GM12878 (cell line): ENCODE results near the gene RASSF4. TPM values are rescaled to one million over a fixed set of nuclear protein-coding genes. Genes with fewer than 3 reads are reported as not detected.

Source experiments
- ATAC-seq: fragments of 200-7000 bp; cut with Tn5 transposase; 3 replicates; pipeline ENCODE4 v1.9.1; 2020; ENCODE audit warnings: mild to moderate bottlenecking, moderate library complexity
- BruUV-seq: library from RNA; stranded (reverse); fragments of 400-500 nt; replicated peaks from 2 replicates; lab custom pipeline; 2021; lab: Mats Ljungman, UMichigan
- CTCF ChIA-PET: fragments of 300-600 bp; sonication (Branson Sonifier 250); formaldehyde crosslinking; extraction: SDS; loops from one replicate; lab custom pipeline; 2021; ENCODE audit warnings: inconsistent platforms; lab: Yijun Ruan, JAX
- POLR2A ChIA-PET: fragments of 350-600 bp; formaldehyde crosslinking; extraction: SDS; loops from one replicate; lab custom pipeline; 2021; ENCODE audit warnings: inconsistent platforms; lab: Charles Lee
- RAD21 ChIA-PET: fragments of 300-600 bp; sonication (Branson Sonifier 250); formaldehyde crosslinking; loops from one replicate; lab custom pipeline; 2023; ENCODE audit warnings: antibody characterized with exemption; ENCODE audit not compliant: unreplicated experiment; lab: Charles Lee
- SMC1A ChIA-PET: fragments of 300-600 bp; sonication (Branson Sonifier 250); formaldehyde crosslinking; loops from one replicate; lab custom pipeline; 2023; ENCODE audit not compliant: unreplicated experiment, uncharacterized antibody; lab: Charles Lee
- DNase-seq: peaks from one replicate; pipeline ENCODE4 v3.0.0-alpha.2; 2011; ENCODE audit warnings: low read depth, low spot score
- FAIRE-seq: peaks from 3 replicates; lab custom pipeline; 2011; peaks lifted over from hg19 to GRCh38; lab: Jason Lieb, UNC
- H2AFZ ChIP-seq: 2 replicates; pipeline ENCODE4 v1.6.0; 2011; ENCODE audit warnings: low read depth, low read length, control low read depth; ENCODE audit not compliant: control insufficient read depth
- H3K27ac ChIP-seq: 2 replicates; pipeline ENCODE4 v1.5.1; 2011; ENCODE audit warnings: control low read depth; ENCODE audit not compliant: control insufficient read depth, insufficient read depth
- H3K27me3 ChIP-seq, 2 experiments: replicated peaks in 1 of 2; 2 replicates each; pipeline versions ENCODE4 v1.6.0 to v1.6.1; 2011; ENCODE audit warnings: low read length in 1 of 2; ENCODE audit not compliant: control insufficient read depth in 2 of 2, insufficient read depth in 2 of 2
- H3K36me3 ChIP-seq, 2 experiments: 2 replicates each; pipeline ENCODE4 v1.5.1; 2011; ENCODE audit warnings: low read length in 1 of 2; ENCODE audit not compliant: control insufficient read depth in 2 of 2, insufficient read depth in 2 of 2
- H3K4me1 ChIP-seq: 2 replicates; pipeline ENCODE4 v1.6.1; 2011; ENCODE audit warnings: mild to moderate bottlenecking, low read length, moderate library complexity, mixed read lengths; ENCODE audit not compliant: control insufficient read depth, insufficient read depth
- H3K4me2 ChIP-seq: 2 replicates; pipeline ENCODE4 v1.6.0; 2011; ENCODE audit warnings: control low read depth; ENCODE audit not compliant: control insufficient read depth, insufficient read depth
- H3K4me3 ChIP-seq: fragments of 200-600 bp; sonication (generic); 2 replicates; pipeline ENCODE4 v1.5.1; 2016
- H3K79me2 ChIP-seq: 2 replicates; pipeline ENCODE4 v1.6.0; 2011; ENCODE audit warnings: low read length; ENCODE audit not compliant: control insufficient read depth, insufficient read depth
- H3K9ac ChIP-seq: 2 replicates; pipeline ENCODE4 v1.8.0; 2011; ENCODE audit warnings: low read length, control low read depth, mixed read lengths; ENCODE audit not compliant: control insufficient read depth, insufficient read depth
- H3K9me3 ChIP-seq: replicated peaks from 3 replicates; pipeline ENCODE4 v1.5.1; 2011; ENCODE audit warnings: mild to moderate bottlenecking, low read length; ENCODE audit not compliant: control insufficient read depth, insufficient read depth
- H4K20me1 ChIP-seq: 2 replicates; pipeline ENCODE4 v1.6.0; 2011; ENCODE audit not compliant: control insufficient read depth, insufficient read depth
- BRCA1 ChIP-seq: IDR thresholded peaks from 2 replicates; pipeline ENCODE4 v1.6.1; 2011; ENCODE audit warnings: low read depth, low read length, improper control_type of control experiment
- CUX1 ChIP-seq: IDR thresholded peaks from 2 replicates; pipeline ENCODE4 v1.6.1; 2012; ENCODE audit warnings: improper control_type of control experiment, low read depth, low read length; ENCODE audit not compliant: insufficient replicate concordance
- HDAC2 ChIP-seq: fragments of 200-600 bp; sonication (generic); IDR thresholded peaks from 2 replicates; pipeline ENCODE4 v1.6.1; 2017
- KLF5 ChIP-seq: fragments of 450-650 bp; IDR thresholded peaks from 2 replicates; pipeline ENCODE4 v1.6.1; 2014; ENCODE audit warnings: mild to moderate bottlenecking; ENCODE audit not compliant: partially characterized antibody
- MXI1 ChIP-seq: fragments of 150-350 bp; IDR thresholded peaks from 2 replicates; pipeline ENCODE4 v1.6.1; 2011; ENCODE audit warnings: low read depth, mild to moderate bottlenecking, inconsistent platforms, low read length, improper control_type of control experiment
- NFXL1 ChIP-seq: fragments of 450-650 bp; IDR thresholded peaks from 2 replicates; pipeline ENCODE4 v1.6.1; 2017; ENCODE audit warnings: antibody characterized with exemption, mild to moderate bottlenecking, borderline replicate concordance
- NRF1 ChIP-seq: conservative IDR thresholded peaks from 2 replicates; pipeline ENCODE4 v1.6.1; 2011; ENCODE audit warnings: mild to moderate bottlenecking, low read depth, low read length, improper control_type of control experiment
- RBBP5 ChIP-seq: fragments of 200-600 bp; sonication (generic); conservative IDR thresholded peaks from 2 replicates; pipeline ENCODE4 v1.6.1; 2016
- SMC3 ChIP-seq: IDR thresholded peaks from 2 replicates; pipeline ENCODE4 v1.6.1; 2011; ENCODE audit warnings: low read length, improper control_type of control experiment, borderline replicate concordance
- SPI1 ChIP-seq: IDR thresholded peaks from 2 replicates; pipeline ENCODE4 v1.6.1; 2011; ENCODE audit warnings: low read depth, mild to moderate bottlenecking, low read length, moderate library complexity, borderline replicate concordance; ENCODE audit not compliant: insufficient read depth
- SREBF1 ChIP-seq: IDR thresholded peaks from 2 replicates; pipeline ENCODE4 v1.6.1; 2012; ENCODE audit warnings: mild to moderate bottlenecking, low read length
- ZNF207 ChIP-seq: fragments of 450-650 bp; IDR thresholded peaks from 2 replicates; pipeline ENCODE4 v1.6.1; 2014; ENCODE audit warnings: antibody characterized with exemption, mild to moderate bottlenecking, borderline replicate concordance
- WGBS: methylation state at CpG from one replicate; pipeline ENCODE4 v1.1.6; 2016; ENCODE audit warnings: low lambda C conversion rate; ENCODE audit not compliant: insufficient replicate concordance, insufficient coverage; ENCODE audit errors: missing lambda C conversion rate; 5-methylcytosine and 5-hydroxymethylcytosine counted together
- in situ Hi-C: fragments of 300-500 bp; cut with MboI; formaldehyde crosslinking; loops from 9 replicates; pipeline ENCODE4 v1.14.3; 2018; ENCODE audit warnings: mixed read lengths
- intact Hi-C: fragments of 100-400 bp; cut with micrococcal nuclease; formaldehyde crosslinking; loops from one replicate; pipeline ENCODE4 v1.14.2; 2022; ENCODE audit not compliant: unreplicated experiment
- polyA plus RNA-seq, 11 experiments: library from polyadenylated mRNA; depleted of rRNA in 4 of 11; unstranded in 6 of 11; stranded (reverse) in 5 of 11; fragments of >200 nt; fragmentation: Nextera tagmentation in 4 of 11; fragmentation: Illumina TruSeq in 1 of 11; extraction: Ambion mirVana in 4 of 11; extraction: Trizol in 1 of 11; gene quantifications; 1 replicate in 1 of 11; 2 replicates in 10 of 11; pipeline versions ENCODE4 v1.2.1 to v1.2.3, GENCODE V29; 2011 to 2016; ENCODE audit warnings: inconsistent platforms in 2 of 11, missing spikeins in 2 of 11, low read depth in 1 of 11
- total RNA-seq, 4 experiments: library from RNA; depleted of rRNA in 3 of 4; stranded (reverse); fragments of >200 nt in 3 of 4; fragmentation: Illumina TruSeq in 1 of 4; extraction: Trizol in 1 of 4; gene quantifications; 2 replicates each; pipeline versions ENCODE4 v1.2.1 to v1.2.3, GENCODE V29; 2013 to 2021
- TF ChIP-seq, protein P1 (sequence below): fragments of 150-350 bp; IDR thresholded peaks from 2 replicates; pipeline ENCODE4 v1.6.1; 2014; ENCODE audit warnings: mild to moderate bottlenecking, low read depth, low read length

The RASSF4 gene
- total and polyA plus RNA-seq, 10 of the 15 experiments (the other 5 are each of a cell fraction or from before 2014, with no cell fraction given): 3.7 to 71.1 (median 16.8) TPM

DNA sequence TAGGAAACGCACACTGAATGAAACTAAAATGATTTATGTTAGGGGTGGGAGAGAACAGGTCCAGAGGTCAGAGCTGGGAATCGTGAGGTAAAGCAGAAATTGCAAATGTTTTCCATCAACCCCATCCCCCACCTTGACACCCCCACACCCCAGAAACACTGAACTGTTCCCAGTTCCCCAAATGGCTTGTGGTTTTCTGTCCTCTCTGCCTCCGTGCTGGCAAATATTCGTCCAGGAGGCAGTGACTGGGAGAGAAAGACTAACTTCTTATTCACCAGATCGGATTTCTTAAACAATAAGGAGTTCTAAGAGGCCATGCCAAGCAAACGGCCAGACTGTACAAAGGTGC is 730 bp upstream of the RASSF4 start (continued):
- TF ChIP-seq, protein P1, sequence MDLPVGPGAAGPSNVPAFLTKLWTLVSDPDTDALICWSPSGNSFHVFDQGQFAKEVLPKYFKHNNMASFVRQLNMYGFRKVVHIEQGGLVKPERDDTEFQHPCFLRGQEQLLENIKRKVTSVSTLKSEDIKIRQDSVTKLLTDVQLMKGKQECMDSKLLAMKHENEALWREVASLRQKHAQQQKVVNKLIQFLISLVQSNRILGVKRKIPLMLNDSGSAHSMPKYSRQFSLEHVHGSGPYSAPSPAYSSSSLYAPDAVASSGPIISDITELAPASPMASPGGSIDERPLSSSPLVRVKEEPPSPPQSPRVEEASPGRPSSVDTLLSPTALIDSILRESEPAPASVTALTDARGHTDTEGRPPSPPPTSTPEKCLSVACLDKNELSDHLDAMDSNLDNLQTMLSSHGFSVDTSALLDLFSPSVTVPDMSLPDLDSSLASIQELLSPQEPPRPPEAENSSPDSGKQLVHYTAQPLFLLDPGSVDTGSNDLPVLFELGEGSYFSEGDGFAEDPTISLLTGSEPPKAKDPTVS: no peak
- peak; percentile 65; the same call in 1 of the 2 replicates for TF ChIP-seq SPI1
- no peak for TF ChIP-seq RBBP5
- no peak for TF ChIP-seq NRF1

DNA sequence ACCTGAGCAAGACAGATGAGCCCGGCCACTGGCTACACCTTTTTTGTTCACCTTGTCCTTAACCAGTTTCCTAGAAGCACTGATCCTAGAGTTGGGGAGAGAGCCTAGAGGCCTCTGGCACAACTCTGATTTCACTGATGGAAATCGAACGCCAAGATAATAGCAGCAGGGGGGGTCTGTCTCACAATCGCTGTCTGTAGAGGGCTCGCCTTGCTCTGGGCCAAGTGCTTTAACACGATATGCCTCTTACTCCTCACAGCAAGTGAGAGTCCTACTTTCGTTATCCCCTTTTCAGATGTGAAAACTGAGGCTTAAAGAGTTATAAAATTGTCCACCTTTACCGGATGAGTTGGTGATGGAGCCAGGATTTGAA is 472 bp downstream of the RASSF4 start:
- 64% methylated on average over 8 of the region's 8 CpGs for WGBS
- H3K9me3 ChIP-seq: no peaks in the 10 kb centered on the region
- peak overlapping the region; percentile 78 for H3K4me3 ChIP-seq
- ChIA-PET RAD21 (interaction anchor here (0.8 to 6.1 kb wide), 6 partner anchors 9 to 27 kb away, joined by 3 to 54 read pairs (median 5); no protein-coding TSS in a partner anchor), CTCF (interaction anchor here (1.6 kb wide), 1 partner anchor 14 kb away, joined by 5 read pairs; no protein-coding TSS in a partner anchor), SMC1A (interaction anchor here (2.0 to 9.3 kb wide), 4 partner anchors 13 to 44 kb away, joined by 6 to 147 read pairs (median 50); no protein-coding TSS in a partner anchor), POLR2A (interaction anchor here (1.3 to 14.0 kb wide), 4 partner anchors 12 to 42 kb away, joined by 3 to 174 read pairs (median 59); partner anchors contain the start of gene DEPP1)
- no peak for ATAC-seq
- H3K9ac ChIP-seq: peak overlapping the region; percentile 47
- peak overlapping the region; percentile 45; the same call in 1 of the 2 replicates for H3K27ac ChIP-seq
- BruUV-seq: no TSS peak
- no peaks in the 10 kb centered on the region for H3K36me3 ChIP-seq
- DNase-seq: no peak
- H3K4me2 ChIP-seq: peak overlapping the region; percentile 82
- intact Hi-C loops (loop anchor here (10.0 kb wide), 2 partner anchors 415 to 1815 kb away; partner anchors contain the start of gene ALOX5), in situ Hi-C loops (loop anchor here (10.0 to 25.0 kb wide), 2 partner anchors 1555 to 1798 kb away; partner anchors contain the start of gene HNRNPF)
- H2AFZ ChIP-seq: no peak overlapping the region
- no peak for FAIRE-seq
- no peaks in the 10 kb centered on the region for H3K27me3 ChIP-seq
- H4K20me1 ChIP-seq: no peaks in the 10 kb centered on the region
- peaks cover 43% of the 10 kb centered on the region for H3K79me2 ChIP-seq
- H3K4me1 ChIP-seq: peaks cover 50% of the 10 kb centered on the region
- no peak for TF ChIP-seq KLF5
- TF ChIP-seq BRCA1: no peak
- no peak for TF ChIP-seq SREBF1
- TF ChIP-seq ZNF207: no peak
- no peak for TF ChIP-seq CUX1
- TF ChIP-seq SMC3: no peak
- no peak for TF ChIP-seq HDAC2
- no peak for TF ChIP-seq NFXL1
- TF ChIP-seq MXI1: no peak
